HL-60/S4 treated with retinoic acid at 250 ng/mL for 4 days and 3 days (cell line): ENCODE data around the gene KAZN.

Experiments
- in situ Hi-C: fragments of 300-500 bp; cut with MboI; formaldehyde crosslinking; loops from 2 replicates; pipeline ENCODE4 v1.7.0; 2022; ENCODE audit warnings: low sequenced_read_pairs

KAZN gene

DNA sequence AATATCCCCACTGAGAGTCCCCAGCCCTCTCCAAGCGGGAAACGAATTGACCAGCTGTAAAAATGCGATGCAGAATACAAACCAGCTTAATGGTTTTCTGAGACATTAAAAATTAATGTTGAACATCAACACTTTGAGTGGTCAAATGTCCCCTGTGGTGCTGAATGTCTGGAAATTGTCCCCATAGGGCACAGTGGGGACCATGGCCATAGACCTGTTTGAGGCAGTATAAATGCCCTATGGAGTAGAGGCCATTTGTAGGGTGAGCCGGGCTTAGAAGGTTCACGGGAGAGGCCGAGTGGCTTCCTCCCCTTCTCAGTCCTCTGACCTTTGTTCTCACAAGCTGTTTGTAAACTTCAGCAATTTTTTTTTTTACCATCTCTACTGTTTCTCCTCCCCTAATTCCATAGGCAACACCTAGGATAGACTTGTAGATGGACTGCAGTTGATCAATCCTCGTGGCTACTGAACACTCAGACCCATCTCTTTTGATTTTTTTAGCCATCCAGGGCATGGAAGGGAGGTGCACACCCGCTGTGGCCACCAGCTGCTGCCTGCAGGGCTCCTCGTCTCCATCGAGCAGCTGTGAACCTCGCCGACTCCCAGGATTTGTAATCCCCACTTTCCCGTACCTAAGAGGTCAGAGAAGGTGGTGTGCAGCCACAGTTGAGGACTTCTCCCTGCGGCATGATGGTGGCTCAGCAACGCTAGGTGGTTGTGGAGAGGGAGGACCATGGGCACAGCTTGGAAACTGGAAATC, 41.0 kb downstream of the KAZN start:
- in situ Hi-C loops = no loop called here

DNA sequence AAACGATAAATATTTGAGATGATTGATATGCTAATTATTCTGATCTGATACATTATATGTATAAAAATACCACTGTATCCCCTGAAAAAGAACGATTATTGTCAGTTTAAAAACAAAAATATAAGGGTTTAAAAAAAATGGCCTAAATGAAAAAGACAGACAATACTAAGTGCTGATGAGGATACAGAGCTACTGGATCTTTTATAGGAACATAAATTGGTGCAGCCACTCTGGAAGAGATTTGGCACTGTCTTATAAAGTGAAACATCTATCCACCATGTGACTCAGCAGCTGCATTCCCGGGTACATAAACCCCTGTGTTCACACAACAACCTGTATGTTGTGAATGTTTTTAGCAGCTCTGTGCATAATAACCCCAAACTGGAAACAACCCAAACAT, 44.2 kb downstream of the KAZN start:
- in situ Hi-C loops = no loop called here

DNA sequence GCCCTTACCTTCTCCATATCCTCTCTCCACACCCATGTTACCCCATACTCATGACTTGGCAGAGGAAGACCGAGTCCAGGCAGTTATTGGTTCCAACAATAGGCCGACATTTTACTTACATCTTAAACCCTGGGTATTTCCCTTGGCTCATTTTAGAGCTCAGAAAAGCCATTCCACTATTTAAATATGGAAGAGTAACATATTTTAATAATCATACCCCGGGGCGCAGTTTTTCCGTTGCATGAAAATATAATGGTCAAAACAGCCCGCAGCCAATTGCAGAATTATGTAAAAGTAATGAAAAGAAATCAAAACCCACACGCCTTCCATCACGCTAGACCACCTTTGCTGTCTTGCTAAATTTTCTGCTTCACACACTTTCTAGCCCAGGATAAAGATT, 48.5 kb downstream of the KAZN start:
- in situ Hi-C loops = no loop called here

DNA sequence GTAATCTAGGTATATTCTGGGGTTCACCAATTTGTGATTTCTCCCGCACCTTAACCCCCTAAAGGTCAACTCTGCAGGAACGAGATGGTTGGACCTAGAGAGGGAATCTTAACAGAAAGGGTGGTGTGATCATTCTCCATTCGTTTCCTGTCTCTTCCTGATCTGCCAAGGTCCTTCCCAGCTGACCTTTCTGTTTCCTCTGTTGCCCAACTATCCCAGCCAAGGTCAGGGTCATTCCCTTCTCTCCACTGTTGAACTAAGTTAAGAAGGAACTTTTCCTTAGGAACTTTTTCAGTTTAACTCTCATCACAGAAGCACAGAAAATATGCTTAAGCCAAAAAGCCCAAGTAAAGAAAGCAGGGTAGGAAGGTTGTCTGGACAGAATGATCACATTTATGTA, 49.3 kb downstream of the KAZN start:
- in situ Hi-C loops = no loop called here

DNA sequence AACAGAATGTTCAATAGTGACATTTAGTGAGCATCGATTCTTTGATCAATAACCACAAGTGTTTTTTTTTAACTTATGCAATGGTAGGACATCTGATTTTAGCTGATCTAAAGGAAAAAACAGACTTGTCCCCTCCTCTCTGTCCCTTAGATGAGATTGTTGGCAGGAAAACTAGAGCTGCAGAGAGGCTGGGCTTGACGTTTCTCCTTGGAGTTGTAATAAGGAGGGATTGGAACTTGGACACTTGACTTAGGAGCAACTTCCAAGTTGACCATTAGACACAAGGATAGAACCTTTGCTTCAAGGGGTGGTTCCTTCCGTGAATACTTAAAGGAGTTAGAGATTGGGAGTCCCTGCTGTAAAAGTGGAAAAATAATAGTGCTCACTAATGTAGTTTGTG, 49.9 kb downstream of the KAZN start:
- in situ Hi-C loops = no loop called here

DNA sequence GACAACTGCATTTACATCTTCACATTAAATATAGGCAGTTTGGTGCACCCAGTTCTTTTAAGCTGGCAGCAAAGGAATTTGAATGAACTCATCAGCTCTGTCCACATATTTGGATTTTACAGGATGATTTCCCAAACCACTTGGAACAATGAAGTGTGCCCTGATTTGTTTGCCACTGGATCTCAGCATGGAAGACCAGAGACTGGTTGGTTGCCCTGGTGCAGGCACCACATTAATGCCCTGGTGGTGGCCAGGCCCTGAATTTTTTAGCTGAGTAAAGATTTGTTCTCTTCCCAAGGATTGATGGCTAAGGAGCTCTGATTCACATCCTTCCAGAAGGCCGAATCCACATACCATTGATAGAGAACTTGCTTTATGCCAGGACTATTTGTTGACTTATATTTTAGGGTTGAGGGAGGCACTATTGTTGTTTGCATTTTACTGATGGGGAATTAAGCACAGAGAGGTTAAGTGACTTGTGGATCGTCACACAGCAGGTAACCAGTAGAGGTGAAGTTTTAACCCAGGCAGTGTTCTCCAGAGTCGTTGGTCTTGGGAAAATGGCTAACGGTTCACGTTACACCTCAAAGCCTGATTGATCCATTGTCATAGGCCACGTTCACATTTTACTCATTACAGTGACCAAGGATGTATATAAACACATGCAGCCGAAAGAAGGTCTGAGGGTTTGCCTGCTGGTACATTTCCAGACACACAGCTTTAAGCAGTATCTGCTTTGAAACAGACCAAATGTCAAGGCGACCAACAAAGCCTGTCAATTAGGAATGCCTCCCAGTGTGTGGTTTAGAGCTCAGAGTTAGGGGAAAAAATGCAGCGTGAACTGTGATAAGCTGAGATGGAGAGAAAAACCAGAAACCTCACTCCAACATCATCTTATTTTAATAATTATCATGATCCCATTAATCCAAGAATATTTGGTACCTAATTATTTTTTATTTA, 50.7 kb downstream of the KAZN start:
- in situ Hi-C loops = no loop called here

DNA sequence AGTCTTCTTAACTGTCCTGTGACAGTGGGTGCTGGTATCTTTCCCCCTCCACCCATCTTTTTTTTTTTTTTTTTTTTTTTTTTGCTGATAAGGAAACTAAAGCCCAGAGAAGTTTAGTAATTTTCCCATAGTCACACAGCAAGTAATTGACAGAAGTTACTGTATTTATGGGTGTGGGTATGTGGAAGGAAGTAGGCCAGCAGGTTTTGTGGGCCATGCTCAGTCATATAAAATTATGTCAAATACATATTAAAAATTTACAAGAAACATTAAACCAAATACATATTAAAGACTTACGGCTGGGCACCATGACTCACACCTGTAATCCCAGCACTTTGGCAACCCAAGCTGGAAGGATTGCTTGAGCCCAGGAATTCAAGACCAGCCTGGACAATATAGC, 51.5 kb downstream of the KAZN start:
- in situ Hi-C loops = no loop called here

DNA sequence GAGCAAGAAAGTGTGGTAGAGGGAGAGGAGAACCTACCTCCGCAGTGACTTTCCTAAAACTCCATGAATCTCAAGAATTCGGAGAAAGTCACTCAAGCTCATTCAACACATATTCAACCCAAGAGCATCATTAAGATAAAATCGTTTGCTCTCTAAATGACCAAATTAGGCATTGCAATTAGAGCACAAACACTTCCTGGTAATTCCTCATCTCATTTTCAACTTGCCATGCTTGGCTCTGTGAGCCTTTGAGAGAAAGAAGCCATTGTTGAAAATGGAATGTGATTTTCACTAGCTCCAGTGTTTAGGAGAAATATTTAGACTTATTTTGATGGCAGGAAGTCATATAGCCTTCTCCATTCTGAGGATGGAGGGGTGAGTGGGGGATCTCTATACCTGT, 52.5 kb downstream of the KAZN start:
- in situ Hi-C loops = no loop called here

DNA sequence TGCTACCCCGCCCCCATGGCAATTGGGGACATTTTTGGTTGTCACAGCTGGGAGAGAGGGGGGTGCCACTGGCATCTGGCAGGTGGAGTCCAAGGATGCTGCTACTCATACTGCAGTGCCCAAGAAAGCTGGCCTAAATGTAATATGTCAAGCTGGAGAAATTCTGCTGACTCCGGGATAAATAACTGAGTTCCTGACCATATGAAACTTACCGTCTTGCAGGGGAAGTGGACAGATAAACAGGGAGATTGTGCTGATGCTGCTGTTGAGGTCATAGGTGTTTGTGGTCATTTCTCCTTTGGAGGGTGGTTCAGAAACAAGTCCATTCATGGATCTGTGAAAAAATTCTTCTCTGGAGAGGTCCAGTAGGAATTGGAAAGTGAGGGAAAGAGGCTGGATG, 54.4 kb downstream of the KAZN start:
- in situ Hi-C loops = no loop called here

DNA sequence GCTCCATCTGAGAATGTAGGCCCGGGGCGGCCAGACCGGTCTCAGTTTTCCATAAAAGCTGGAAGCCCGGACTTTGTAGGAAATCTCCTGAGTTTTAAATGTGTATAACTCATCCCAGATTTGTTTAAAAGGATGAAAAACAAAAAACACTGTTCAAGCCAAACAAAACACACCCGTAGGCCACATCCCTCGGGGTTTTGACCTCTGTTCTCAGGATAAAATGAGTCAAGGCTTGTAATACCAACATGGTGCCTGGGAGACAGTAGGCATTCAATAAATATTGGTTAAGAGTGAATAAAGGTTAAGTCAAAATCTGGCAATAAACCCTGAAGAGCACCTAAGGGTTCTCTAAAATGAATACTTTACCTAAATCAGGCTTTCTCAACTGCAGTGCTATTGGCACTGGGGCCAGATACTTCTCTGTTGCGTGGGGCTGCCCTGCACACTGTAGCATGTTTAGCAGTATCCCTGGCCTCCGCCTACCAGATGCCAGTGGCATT, 55.0 kb downstream of the KAZN start:
- in situ Hi-C loops = no loop called here

DNA sequence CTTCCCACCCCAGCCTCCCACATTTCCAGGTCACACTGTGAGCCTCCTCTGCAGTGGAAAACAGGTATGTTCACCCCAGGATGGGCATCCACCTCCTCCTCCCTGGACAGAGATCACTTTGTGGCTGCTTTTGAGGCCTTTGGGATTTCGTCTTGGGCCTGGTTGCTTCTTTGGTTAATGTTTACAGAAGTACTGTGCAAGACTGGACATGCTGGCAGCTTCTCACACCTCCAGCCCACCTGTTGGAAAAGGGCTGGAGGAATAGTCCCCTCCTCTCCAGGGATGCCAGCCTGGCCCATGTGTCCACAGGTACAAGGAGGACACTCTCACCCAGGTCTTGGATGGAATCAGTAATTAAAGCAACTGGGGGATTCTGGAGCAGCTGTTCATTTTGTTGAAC, 56.1 kb downstream of the KAZN start:
- in situ Hi-C loops = no loop called here

DNA sequence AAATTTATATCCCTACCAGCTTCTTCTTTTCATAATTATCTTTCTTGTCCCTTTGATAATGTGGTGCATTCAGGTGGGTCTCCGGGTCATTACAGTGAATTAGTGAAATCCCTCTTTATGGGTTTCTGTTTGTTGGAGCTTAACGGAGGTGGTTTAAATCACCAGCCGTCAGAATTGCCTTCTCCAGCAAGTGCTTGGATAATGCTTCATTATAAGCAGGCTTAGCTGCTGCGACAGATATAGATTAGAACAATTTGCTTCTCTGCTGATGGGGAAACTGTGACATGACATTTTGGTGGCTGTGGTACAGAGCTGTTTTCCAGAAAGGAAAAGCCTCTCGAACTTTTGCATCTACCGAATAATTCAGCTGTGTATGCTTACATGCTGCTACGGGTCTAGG, 56.9 kb downstream of the KAZN start:
- in situ Hi-C loops = no loop called here

DNA sequence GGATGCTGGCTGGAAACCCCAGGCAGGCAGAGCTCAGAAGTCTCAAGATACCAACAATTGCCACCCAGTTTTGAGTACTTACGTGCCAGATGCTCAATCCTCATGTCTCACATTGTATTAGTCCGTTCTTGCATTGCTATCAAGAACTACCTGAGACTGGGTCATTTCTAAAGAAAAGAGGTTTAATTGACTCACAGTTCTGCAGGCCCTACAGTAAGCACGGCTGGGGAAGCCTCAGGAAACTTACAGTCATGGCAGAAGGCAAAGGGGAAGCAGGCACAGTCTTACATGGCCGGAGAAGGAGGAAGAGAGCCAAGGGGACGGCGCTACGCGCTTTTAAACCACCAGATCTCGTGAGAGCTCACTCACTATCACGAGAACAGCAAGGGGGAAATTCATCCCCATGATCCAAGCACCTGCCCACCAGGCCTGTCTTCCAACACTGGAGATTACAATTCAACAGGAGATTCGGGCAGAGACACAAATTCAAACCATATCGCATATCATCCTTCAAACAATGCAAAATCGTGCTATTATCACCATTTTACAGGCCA, 58.0 kb downstream of the KAZN start:
- in situ Hi-C loops = no loop called here

DNA sequence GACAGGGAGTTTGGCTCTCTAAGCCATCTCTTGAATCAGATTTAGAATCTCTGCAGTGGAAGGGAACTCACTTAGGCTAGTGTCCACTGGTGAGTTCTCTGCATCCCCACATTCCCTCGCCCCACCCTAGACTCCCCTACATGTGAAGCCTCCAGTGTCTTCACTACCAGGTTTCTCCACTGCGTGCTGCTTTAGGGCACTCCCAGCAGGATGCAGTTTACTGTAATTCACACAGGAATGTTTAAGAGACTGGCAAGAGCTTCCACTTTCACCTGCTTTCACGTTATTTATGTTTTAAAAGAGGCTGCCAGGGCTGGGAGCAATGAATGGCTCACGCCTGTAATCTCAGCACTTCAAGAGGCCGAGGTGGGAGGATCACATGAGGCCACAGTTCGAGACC, 60.2 kb downstream of the KAZN start:
- in situ Hi-C loops = no loop called here

DNA sequence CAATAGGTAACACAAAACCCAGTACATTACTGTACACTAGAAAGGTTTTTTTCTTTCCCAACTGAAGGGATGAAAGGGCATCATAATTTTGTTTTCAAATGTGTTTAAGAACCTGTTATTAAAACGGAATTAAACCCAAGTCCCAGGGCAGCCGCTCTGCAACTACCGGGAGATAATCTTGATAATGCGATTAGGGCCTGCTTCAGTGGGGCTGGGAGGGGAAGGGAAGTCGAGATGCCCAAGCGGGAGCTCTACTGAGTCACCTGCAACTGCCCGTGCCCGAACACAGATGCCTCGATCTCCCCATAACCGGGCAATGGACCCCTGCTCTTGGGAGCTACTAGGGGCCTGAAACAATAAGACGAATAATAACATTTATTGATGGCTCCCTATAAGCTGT, 61.4 kb downstream of the KAZN start:
- in situ Hi-C loops = no loop called here

DNA sequence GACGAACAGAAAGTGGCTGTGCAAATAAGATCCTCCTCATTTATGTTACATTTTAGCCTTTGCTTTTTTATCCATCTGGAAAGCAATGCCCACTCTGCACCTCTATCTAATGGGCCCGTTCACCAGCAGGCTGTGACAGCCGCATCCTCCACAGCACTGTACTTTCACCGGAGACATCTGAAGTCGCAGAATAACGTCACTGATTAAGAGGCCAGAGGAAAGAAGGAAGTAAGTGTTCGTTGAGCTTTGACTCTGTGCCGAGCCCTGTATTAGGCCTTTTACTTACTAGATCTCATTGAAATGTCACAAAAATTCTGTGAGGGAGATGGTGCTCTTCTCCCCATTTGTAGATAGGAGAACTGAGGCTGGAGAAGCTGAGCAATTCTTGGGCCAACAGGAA, 62.3 kb downstream of the KAZN start:
- in situ Hi-C loops = no loop called here

DNA sequence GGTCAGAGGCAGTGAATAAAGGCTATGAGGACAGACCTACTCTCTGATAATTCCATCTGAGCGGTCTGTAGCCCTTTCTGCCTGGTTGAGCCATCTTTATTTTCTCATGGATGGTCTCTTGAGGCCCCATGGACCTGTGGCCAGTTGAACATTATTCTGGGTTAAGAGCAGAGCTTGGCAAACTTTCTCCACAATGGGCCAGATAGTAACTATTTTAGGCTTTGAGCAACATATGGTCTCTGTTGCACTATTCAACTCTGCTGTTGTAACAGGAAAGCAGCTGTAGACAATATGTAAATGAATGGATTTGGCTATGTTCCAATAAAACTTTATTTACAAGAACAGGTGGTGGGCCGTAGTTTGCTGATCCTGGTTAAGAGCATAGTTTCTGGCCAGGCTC, 62.7 kb downstream of the KAZN start:
- in situ Hi-C loops = no loop called here

DNA sequence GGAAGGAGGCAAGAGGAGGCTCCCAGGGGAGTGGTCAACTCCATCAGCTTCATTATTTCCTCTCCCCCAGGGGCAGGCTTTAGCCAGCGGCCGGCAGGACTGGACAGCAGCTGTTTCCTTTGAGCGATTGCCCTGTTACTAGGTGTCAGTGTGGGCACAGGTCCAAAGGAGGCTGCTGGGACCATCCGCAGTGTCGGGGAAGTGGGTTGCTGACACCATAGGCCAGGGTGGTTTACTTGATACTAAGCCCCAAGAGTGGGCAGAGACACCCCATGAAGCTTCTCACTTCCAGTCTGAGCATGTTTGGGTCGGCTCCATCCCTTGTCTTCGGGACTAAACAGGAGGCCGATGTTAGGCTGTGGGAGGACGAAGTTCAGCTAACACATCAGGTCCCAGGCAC, 63.6 kb downstream of the KAZN start:
- in situ Hi-C loops = no loop called here

DNA sequence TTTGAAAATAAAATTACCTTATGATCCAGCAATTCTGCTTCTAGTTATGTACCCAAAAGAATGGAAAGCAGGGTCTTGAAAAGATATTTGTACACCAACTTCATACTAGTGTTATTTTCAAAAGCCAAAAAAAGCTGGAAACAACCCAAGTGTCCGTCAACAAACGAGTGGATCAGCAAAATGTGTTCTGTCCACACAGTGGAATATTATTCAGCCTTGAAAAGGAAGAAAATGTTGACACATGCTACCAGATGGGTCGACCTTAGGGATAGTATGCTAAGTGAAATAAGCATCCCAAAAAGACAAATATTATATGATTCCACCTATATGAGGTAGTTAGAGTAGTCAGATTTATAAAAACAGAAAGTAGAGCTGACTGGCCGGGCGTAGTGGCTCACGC, 65.3 kb downstream of the KAZN start:
- in situ Hi-C loops = no loop called here

DNA sequence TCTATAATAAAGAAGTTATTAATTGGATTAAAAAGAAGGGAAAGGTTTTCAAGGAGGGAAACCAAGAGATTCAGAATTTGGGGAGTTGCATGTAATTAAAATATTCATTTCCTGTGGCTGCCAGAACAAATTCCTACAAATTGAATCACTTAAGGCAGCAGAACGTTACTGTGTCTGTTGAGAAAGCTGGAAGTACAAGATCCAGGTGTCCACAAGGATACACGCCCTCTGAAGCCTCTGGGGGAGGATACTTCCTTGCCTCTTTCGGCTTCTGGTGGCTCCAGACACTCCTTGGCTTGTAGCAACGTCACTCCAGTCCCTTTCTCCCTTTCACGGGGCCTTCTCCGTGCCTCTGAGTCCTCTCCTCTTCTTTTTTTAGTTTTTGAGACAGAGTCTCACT, 67.9 kb downstream of the KAZN start:
- in situ Hi-C loops = no loop called here

DNA sequence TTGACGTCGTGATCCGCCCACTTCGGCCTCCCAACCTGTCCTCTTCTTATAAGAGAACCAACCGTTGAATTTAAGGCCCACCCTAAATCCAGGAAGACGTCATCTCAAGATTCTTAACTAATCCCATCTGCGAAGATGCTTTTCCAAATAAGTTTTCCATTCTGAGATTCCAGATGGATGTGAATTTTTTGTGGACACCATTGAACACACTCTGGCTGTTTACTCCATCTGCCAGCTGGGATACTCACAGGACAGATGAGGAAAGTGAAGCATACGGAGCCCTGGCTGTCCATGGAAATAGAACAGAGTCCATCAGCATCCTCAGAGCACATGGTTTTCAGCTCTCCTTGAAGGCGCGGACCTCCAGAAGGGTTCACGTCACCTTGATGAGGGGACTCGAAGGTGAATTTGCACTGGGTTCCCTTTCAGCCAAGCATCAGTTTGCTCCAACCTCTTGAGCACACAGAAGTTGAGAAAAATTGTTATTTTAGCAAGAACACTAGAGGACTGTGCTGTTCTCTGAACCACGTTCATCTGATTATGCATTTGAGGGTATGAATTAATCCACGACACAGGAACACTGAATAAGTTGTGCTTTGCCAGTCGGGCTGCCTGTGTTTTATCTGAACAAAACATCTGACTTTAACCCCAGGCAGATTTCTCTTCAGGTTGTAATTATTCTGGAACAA, 68.6 kb downstream of the KAZN start:
- in situ Hi-C loops = no loop called here
